Epithelial cell of proximal tubule (primary cell): ENCODE measurements around the gene MTA3. TPM values are rescaled to one million over a fixed set of nuclear protein-coding genes. Genes with fewer than 3 reads are reported as not detected.

Source experiments
- DNase-seq: peaks from one replicate; pipeline ENCODE4 v3.0.0-alpha.2; 2011; ENCODE audit warnings: low read depth
- H3K4me3 ChIP-seq: 2 replicates; pipeline ENCODE4 v1.5.1; 2011; ENCODE audit warnings: low read depth, mild to moderate bottlenecking, low read length
- CTCF ChIP-seq: conservative IDR thresholded peaks from 2 replicates; pipeline ENCODE4 v1.5.1; 2012; ENCODE audit warnings: low read depth, mild to moderate bottlenecking, low read length
- total RNA-seq: library from RNA; depleted of rRNA; stranded (reverse); fragments of >200 nt; gene quantifications from 2 replicates; pipeline ENCODE4 v1.2.3, GENCODE V29; 2015

Gene MTA3
- total RNA-seq, 1 donor from 2014 or later, result 17.8 TPM

GRCh38 chr2:42784204-42784880 is 215.9 kb downstream of the MTA3 start:
- H3K4me3 ChIP-seq, result no peak overlapping the region
- DNase-seq, result no peak
- no peak for TF ChIP-seq CTCF

GRCh38 chr2:42786561-42787345 is 218.3 kb downstream of the MTA3 start:
- no peak for TF ChIP-seq CTCF
- no peak overlapping the region for H3K4me3 ChIP-seq
- DNase-seq, result no peak

- no peak overlapping the region for H3K4me3 ChIP-seq
- no peak for DNase-seq
- no peak for TF ChIP-seq CTCF
Measured at GRCh38 chr2:42787424-42787787, 219.0 kb downstream of the MTA3 start.

GRCh38 chr2:42787788-42788477 is 219.5 kb downstream of the MTA3 start:
- no peak for TF ChIP-seq CTCF
- no peak overlapping the region for H3K4me3 ChIP-seq
- DNase-seq, result no peak

GRCh38 chr2:42788478-42788793 is 220.0 kb downstream of the MTA3 start:
- no peak overlapping the region for H3K4me3 ChIP-seq
- no peak for TF ChIP-seq CTCF

GRCh38 chr2:42788882-42789281 is 220.4 kb downstream of the MTA3 start:
- TF ChIP-seq CTCF, result no peak
- no peak for DNase-seq
- no peak overlapping the region for H3K4me3 ChIP-seq

More at GRCh38 chr2:42788478-42788793, 220.0 kb downstream of the MTA3 start:
- DNase-seq, result no peak
